Right lobe of liver (tissue), 6 donors: Measurements from ENCODE around the gene MACROD2. TPM values are rescaled to one million over a fixed set of nuclear protein-coding genes. Genes with fewer than 3 reads are reported as not detected.
A peak's percentile ranks its signal among the peaks of the same experiment; 100 is the strongest.

Experiments
- ATAC-seq, 4 donors: fragments of 200-7000 bp; cut with Tn5 transposase; one replicate each; pipeline ENCODE4 v1.9.1; 2020; ENCODE audit warnings: mild to moderate bottlenecking in 4 of 4, moderate library complexity in 4 of 4
- DNase-seq, 3 donors: peaks; one replicate each; pipeline ENCODE4 v3.0.0-alpha.2; 2020
- H3K27ac ChIP-seq, 3 donors: fragments of 200-600 bp; one replicate each; pipeline ENCODE4 v1.8.0; 2022
- H3K27me3 ChIP-seq, 2 donors: fragments of 200-600 bp; one replicate each; pipeline ENCODE4 v1.8.0; 2022
- H3K36me3 ChIP-seq, 4 donors: fragments of 200-600 bp; sonication (generic) in 1 of 4; one replicate each; pipeline versions ENCODE4 v1.5.1 to v1.8.0; 2017 to 2022; ENCODE audit warnings: control low read depth in 1 of 4
- H3K4me1 ChIP-seq, 4 donors: fragments of 200-600 bp; sonication (generic) in 1 of 4; one replicate each; pipeline versions ENCODE4 v1.5.1 to v1.8.0; 2017 to 2022; ENCODE audit warnings: control low read depth in 1 of 4
- H3K4me3 ChIP-seq, 3 donors: fragments of 200-600 bp; one replicate each; pipeline ENCODE4 v1.8.0; 2022
- H3K9me3 ChIP-seq, 4 donors: fragments of 200-600 bp; sonication (generic) in 1 of 4; one replicate each; pipeline versions ENCODE4 v1.5.1 to v1.8.0; 2017 to 2022; ENCODE audit warnings: control low read depth in 1 of 4
- POLR2A ChIP-seq: fragments of 450-650 bp; IDR thresholded peaks from one replicate; pipeline ENCODE4 v1.6.1; 2017; ENCODE audit warnings: antibody characterized with exemption, mild to moderate bottlenecking
- WGBS: methylation state at CpG from one replicate; pipeline ENCODE4 v1.1.6; 2018; ENCODE audit warnings: low coverage, low lambda C conversion rate; ENCODE audit not compliant: insufficient coverage; ENCODE audit errors: missing lambda C conversion rate; 5-methylcytosine and 5-hydroxymethylcytosine counted together
- intact Hi-C, 2 donors: fragments of 100-400 bp; cut with DNase I; formaldehyde crosslinking; loops; one replicate each; pipeline versions ENCODE4 v1.11.2 to v1.14.1; 2022
- total RNA-seq, 6 experiments: library from RNA; depleted of rRNA in 2 of 6; stranded (reverse); fragments of >200 nt in 2 of 6; fragmentation: NEBNext Ultra II Directional in 3 of 6; extraction: Animal tissue kit (Norgen Biotek cat#: 25700) in 3 of 6; gene quantifications; one replicate each; pipeline versions ENCODE4 v1.1.0 to v1.2.4, GENCODE V29; 2016 to 2023
- TF ChIP-seq, protein P1 (sequence below), 4 donors: fragments of 200-600 bp in 3 of 4; fragments of 450-650 bp in 1 of 4; IDR thresholded peaks; one replicate each; pipeline versions ENCODE4 v1.5.1 to v1.8.0; 2016 to 2022; ENCODE audit warnings: antibody characterized with exemption in 4 of 4, mild to moderate bottlenecking in 2 of 4
- donor health status: DM: no; HTN: yes; CAD: no.
- donor health status: DM: no; HTN: no; CAD: no.
- donor health status: DM: no; HTN: no; CAD: no.
- donor health status: DM: no; HTN: yes; CAD: no.
- donor health status: DM: no; HTN: yes; CAD: no.

Gene MACROD2
- total RNA-seq, 6 experiments from 2014 or later: 1.2 to 5.5 (median 3.3) TPM

- ATAC-seq (no peak), DNase-seq (no peak)
- no peak overlapping the region for H3K27ac ChIP-seq
- WGBS: 86% methylated on average over 2 of the region's 2 CpGs
- no peaks in the 10 kb centered on the region for H3K4me1 ChIP-seq
- no peaks in the 10 kb centered on the region for H3K27me3 ChIP-seq
- H3K36me3 ChIP-seq: no peaks in the 10 kb centered on the region
- no peaks in the 10 kb centered on the region for H3K9me3 ChIP-seq
- no peak overlapping the region for H3K4me3 ChIP-seq
- intact Hi-C loops: no loop called here
- TF ChIP-seq, protein P1, sequence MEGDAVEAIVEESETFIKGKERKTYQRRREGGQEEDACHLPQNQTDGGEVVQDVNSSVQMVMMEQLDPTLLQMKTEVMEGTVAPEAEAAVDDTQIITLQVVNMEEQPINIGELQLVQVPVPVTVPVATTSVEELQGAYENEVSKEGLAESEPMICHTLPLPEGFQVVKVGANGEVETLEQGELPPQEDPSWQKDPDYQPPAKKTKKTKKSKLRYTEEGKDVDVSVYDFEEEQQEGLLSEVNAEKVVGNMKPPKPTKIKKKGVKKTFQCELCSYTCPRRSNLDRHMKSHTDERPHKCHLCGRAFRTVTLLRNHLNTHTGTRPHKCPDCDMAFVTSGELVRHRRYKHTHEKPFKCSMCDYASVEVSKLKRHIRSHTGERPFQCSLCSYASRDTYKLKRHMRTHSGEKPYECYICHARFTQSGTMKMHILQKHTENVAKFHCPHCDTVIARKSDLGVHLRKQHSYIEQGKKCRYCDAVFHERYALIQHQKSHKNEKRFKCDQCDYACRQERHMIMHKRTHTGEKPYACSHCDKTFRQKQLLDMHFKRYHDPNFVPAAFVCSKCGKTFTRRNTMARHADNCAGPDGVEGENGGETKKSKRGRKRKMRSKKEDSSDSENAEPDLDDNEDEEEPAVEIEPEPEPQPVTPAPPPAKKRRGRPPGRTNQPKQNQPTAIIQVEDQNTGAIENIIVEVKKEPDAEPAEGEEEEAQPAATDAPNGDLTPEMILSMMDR (IDR thresholded peaks at IDR 0.05): no peak
- TF ChIP-seq POLR2A: no peak
These were observed 237.3 kb downstream of the MACROD2 start for GRCh38 chr20:14232650-14233049.

- 51% methylated on average over 2 of the region's 2 CpGs for WGBS
- Histone ChIP-seq H3K4me3 (no peak overlapping the region), H3K27ac (no peak overlapping the region), H3K36me3 (no peaks in the 10 kb centered on the region), H3K4me1 (no peaks in the 10 kb centered on the region), H3K27me3 (no peaks in the 10 kb centered on the region), H3K9me3 (no peaks in the 10 kb centered on the region)
- intact Hi-C loops: no loop called here
- DNase-seq (no peak), ATAC-seq (no peak)
- TF ChIP-seq POLR2A: no peak
- TF ChIP-seq, protein P1 (IDR thresholded peaks at IDR 0.05): no peak
These were observed 239.5 kb downstream of the MACROD2 start for GRCh38 chr20:14234666-14235295.

- ATAC-seq: no peak
- H3K4me1 ChIP-seq: no peaks in the 10 kb centered on the region
- DNase-seq: no peak
- H3K27ac ChIP-seq: no peak overlapping the region
- no peak overlapping the region for H3K4me3 ChIP-seq
- WGBS: 64% methylated on average over 2 of the region's 2 CpGs
- no peaks in the 10 kb centered on the region for H3K27me3 ChIP-seq
- H3K36me3 ChIP-seq: no peaks in the 10 kb centered on the region
- TF ChIP-seq POLR2A: no peak
- TF ChIP-seq, protein P1 (IDR thresholded peaks at IDR 0.05): no peak
- intact Hi-C loops: no loop called here
- no peaks in the 10 kb centered on the region for H3K9me3 ChIP-seq
These were observed 240.0 kb downstream of the MACROD2 start for GRCh38 chr20:14235355-14235754.

GRCh38 chr20:14245368-14245970, 250.2 kb downstream of the MACROD2 start:
- TF ChIP-seq, protein P1 (IDR thresholded peaks at IDR 0.05): no peak
- TF ChIP-seq POLR2A: no peak
- ATAC-seq (peak in 1 of 4 donors; percentile 9), DNase-seq (no peak)
- 58% methylated on average over 1 of the region's 1 CpG for WGBS
- Histone ChIP-seq H3K27ac (no peak overlapping the region), H3K4me3 (no peak overlapping the region), H3K27me3 (no peaks in the 10 kb centered on the region), H3K36me3 (no peaks in the 10 kb centered on the region), H3K4me1 (no peaks in the 10 kb centered on the region), H3K9me3 (no peaks in the 10 kb centered on the region)
- intact Hi-C loops: no loop called here
